Psoas muscle (tissue), 8 donors: ENCODE measurements around the gene CRB1. TPM values are rescaled to one million over a fixed set of nuclear protein-coding genes. Genes with fewer than 3 reads are reported as not detected.

ENCODE experiments used
- ATAC-seq, 4 donors: fragments of 200-7000 bp; cut with Tn5 transposase; one replicate each; pipeline ENCODE4 v1.9.1; 2020; ENCODE audit warnings: moderate library complexity in 3 of 4, mild to moderate bottlenecking in 2 of 4
- DNase-seq, 2 donors: peaks; one replicate each; pipeline ENCODE4 v3.0.0-alpha.2; 2020
- H3K27ac ChIP-seq: fragments of 200-600 bp; one replicate; pipeline ENCODE4 v1.8.0; 2022
- H3K27me3 ChIP-seq, 3 donors: fragments of 200-600 bp in 1 of 3; one replicate each; pipeline versions ENCODE4 v1.6.1 to v1.8.0; 2013 to 2022; ENCODE audit warnings: low read length in 2 of 3, mild to moderate bottlenecking in 2 of 3, moderate library complexity in 1 of 3; ENCODE audit not compliant: insufficient read depth in 3 of 3
- H3K36me3 ChIP-seq, 2 donors: fragments of 200-600 bp in 1 of 2; one replicate each; pipeline versions ENCODE4 v1.6.1 to v1.8.0; 2013 to 2022; ENCODE audit warnings: low read depth in 1 of 2, mild to moderate bottlenecking in 1 of 2, moderate library complexity in 1 of 2; ENCODE audit not compliant: insufficient read depth in 1 of 2
- H3K4me1 ChIP-seq: fragments of 200-600 bp; one replicate; pipeline ENCODE4 v1.8.0; 2022
- H3K4me3 ChIP-seq: fragments of 200-600 bp; one replicate; pipeline ENCODE4 v1.8.0; 2022; ENCODE audit warnings: mild to moderate bottlenecking
- H3K9me3 ChIP-seq: fragments of 200-600 bp; one replicate; pipeline ENCODE4 v1.8.0; 2022
- WGBS, 3 donors: extraction: QIAGEN DNeasy Blood & Tissue Kit; methylation state at CpG; one replicate each; pipeline versions ENCODE4 v1.1.6 to v1.1.7; 2013; 5-methylcytosine and 5-hydroxymethylcytosine counted together
- intact Hi-C, 2 donors: fragments of 100-400 bp; cut with DNase I; formaldehyde crosslinking; loops; one replicate each; pipeline versions ENCODE4 v1.11.0 to v1.14.2; 2022
- polyA plus RNA-seq, 3 donors: library from polyadenylated mRNA; stranded (reverse); fragments of 200-250 nt; gene quantifications; one replicate each; pipeline ENCODE4 v1.2.3, GENCODE V29; 2013
- total RNA-seq, 4 donors: library from RNA; stranded (reverse); fragmentation: NEBNext Ultra II Directional in 2 of 4; extraction: Animal tissue kit (Norgen Biotek cat#: 25700) in 2 of 4; gene quantifications; one replicate each; pipeline versions ENCODE4 v1.2.1 to v1.2.4, GENCODE V29; 2021 to 2023
- TF ChIP-seq, protein P1 (sequence below): fragments of 200-600 bp; IDR thresholded peaks from one replicate; pipeline ENCODE4 v1.8.0; 2022; ENCODE audit warnings: antibody characterized with exemption
- donor health status: healthy with polysubstance abuse.
- donor health status: DM: no; HTN: no; CAD: no; lungs with moderate emphysema.
- donor health status: Bipolar disorder and iron deficiency.
- donor health status: healthy.
- donor health status: DM: yes; HTN: yes; CAD: no.
- donor health status: DM: no; HTN: no; CAD: no.
- donor health status: DM: no; HTN: no; CAD: no.
- donor health status: DM: yes; HTN: yes; CAD: no.

The CRB1 gene
- total and polyA plus RNA-seq, 7 donors, result 0.06 to 1.3 (median 0.77) TPM

DNA sequence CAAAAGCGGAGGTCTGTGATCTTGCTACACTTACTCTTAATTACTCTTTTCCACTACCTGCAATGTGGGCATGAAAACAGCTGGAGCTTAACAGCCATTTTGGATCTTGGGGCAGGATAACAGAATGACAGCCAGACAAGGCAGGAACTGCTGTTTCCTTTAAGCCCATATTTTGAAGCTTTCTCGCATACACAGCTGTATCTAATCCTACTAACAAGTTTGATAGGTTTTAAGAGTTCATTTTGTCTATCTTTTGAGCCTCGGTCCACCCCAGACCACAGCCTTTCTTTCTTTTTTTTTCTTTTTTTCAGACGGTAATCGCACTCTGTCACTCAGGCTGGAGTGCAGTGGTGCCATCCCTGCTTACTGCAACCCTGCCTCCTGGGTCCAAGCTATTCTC is 42.4 kb upstream of the CRB1 start:
- no peaks in the 10 kb centered on the region for H3K4me1 ChIP-seq
- H3K27me3 ChIP-seq, result no peaks in the 10 kb centered on the region
- intact Hi-C loops, result no loop called here
- H3K27ac ChIP-seq, result no peak overlapping the region
- ATAC-seq (no peak), DNase-seq (no peak)
- 75 to 78% (median 77%) methylated on average over 5 of the region's 5 CpGs for WGBS, 3 donors
- TF ChIP-seq, protein P1, sequence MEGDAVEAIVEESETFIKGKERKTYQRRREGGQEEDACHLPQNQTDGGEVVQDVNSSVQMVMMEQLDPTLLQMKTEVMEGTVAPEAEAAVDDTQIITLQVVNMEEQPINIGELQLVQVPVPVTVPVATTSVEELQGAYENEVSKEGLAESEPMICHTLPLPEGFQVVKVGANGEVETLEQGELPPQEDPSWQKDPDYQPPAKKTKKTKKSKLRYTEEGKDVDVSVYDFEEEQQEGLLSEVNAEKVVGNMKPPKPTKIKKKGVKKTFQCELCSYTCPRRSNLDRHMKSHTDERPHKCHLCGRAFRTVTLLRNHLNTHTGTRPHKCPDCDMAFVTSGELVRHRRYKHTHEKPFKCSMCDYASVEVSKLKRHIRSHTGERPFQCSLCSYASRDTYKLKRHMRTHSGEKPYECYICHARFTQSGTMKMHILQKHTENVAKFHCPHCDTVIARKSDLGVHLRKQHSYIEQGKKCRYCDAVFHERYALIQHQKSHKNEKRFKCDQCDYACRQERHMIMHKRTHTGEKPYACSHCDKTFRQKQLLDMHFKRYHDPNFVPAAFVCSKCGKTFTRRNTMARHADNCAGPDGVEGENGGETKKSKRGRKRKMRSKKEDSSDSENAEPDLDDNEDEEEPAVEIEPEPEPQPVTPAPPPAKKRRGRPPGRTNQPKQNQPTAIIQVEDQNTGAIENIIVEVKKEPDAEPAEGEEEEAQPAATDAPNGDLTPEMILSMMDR, result no peak
- no peaks in the 10 kb centered on the region for H3K36me3 ChIP-seq
- H3K9me3 ChIP-seq, result no peaks in the 10 kb centered on the region
- no peak overlapping the region for H3K4me3 ChIP-seq

DNA sequence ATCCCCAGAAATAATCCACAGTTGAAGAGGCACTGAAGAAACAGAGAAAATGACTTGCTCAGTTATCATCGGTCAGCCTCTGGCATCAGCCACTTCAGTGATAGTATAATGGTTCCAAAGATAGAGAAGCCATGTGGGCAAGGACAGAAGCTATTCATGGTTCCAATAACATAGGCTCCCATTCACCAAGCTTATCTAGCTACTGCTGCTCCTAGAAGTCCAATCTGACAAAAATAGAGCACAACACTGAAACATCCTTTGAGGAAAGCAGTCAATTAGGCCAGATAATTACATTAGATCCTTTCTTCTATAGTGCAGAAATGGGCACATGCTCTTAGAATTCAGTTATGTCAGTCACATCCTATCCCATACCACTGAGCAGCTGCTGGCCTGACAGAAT is 33.5 kb upstream of the CRB1 start:
- H3K36me3 ChIP-seq, result no peaks in the 10 kb centered on the region
- TF ChIP-seq, protein P1, result no peak
- 72 to 81% (median 75%) methylated on average over 1 of the region's 1 CpG for WGBS, 3 donors
- no peaks in the 10 kb centered on the region for H3K27me3 ChIP-seq
- H3K4me1 ChIP-seq, result no peaks in the 10 kb centered on the region
- intact Hi-C loops, result no loop called here
- DNase-seq, result no peak
- no peaks in the 10 kb centered on the region for H3K9me3 ChIP-seq
- H3K27ac ChIP-seq, result no peak overlapping the region
- ATAC-seq, result no peak
- no peak overlapping the region for H3K4me3 ChIP-seq

DNA sequence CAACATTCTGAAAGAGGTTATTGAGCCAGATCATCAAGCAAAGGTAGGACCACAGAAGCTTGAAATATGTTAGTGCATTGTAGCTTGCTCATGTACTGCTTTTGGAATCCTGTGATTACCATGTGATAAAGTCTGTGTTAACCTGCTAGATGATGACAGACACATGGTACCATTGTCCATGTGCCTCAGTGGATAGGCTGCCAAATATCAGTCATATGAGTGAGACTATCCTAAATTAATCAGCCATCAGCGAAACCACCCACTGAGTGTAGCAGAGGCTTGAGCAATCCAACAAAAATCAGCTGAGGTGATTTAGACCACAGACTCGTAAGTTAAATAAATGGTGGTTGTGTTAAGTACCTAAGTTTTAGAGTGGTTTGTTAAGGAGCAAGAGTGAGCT is 32.7 kb upstream of the CRB1 start:
- H3K4me1 ChIP-seq, result no peaks in the 10 kb centered on the region
- H3K36me3 ChIP-seq, result no peaks in the 10 kb centered on the region
- ATAC-seq (peak in 1 of 4 donors; percentile 53), DNase-seq (no peak)
- H3K27me3 ChIP-seq, result no peaks in the 10 kb centered on the region
- H3K27ac ChIP-seq, result no peak overlapping the region
- TF ChIP-seq, protein P1, result no peak
- no peak overlapping the region for H3K4me3 ChIP-seq
- H3K9me3 ChIP-seq, result no peaks in the 10 kb centered on the region
- WGBS, 3 donors, result 87 to 97% (median 91%) methylated on average over 2 of the region's 2 CpGs
- intact Hi-C loops, result no loop called here

DNA sequence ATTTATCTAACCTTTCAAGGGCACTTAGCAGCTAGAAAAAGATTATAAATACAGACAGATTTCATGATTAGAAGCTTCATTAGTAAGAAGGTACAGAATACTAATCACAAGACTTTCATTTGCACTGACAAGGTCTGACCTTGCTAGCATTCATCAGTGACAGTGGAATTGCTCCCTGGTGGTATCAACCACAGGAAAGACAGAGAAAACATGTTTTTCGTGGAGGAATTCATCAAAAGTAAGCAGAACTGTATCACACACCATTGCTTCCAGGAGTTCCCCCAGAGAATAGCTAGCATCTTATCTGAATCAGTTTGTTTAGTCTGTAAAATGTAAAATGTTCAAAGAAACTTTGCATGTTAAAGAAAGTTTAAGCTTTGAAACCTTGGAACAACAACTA is 20.6 kb upstream of the CRB1 start:
- no peak for DNase-seq

DNA sequence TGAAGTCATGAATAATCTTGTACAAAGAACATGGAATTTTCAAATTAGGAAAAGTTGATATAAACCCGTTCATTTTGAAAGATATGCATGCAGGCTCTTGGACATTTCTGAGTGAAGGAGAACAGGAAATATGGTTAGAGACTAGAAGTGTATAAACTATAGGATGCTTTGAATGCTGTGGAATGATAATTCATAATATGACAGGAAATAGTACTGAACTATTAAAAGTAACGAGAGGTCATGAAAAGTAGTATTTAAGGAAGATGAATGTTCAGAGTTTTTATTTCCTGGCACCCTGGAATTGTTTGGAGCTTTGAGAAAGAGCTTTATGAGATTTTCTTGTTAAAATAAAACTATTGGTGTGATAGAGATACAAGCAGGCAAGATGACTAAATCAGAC is 18.7 kb upstream of the CRB1 start:
- Histone ChIP-seq H3K36me3 (no peaks in the 10 kb centered on the region), H3K4me3 (no peak overlapping the region), H3K4me1 (no peaks in the 10 kb centered on the region), H3K27ac (no peak overlapping the region), H3K9me3 (no peaks in the 10 kb centered on the region), H3K27me3 (no peaks in the 10 kb centered on the region)
- DNase-seq, result no peak
- TF ChIP-seq, protein P1, result no peak
- 53 to 60% (median 55%) methylated on average over 2 of the region's 2 CpGs for WGBS, 3 donors
- ATAC-seq, result no peak
- intact Hi-C loops, result no loop called here

More for the DNA sequence above, 20.6 kb upstream of the CRB1 start:
- WGBS, 3 donors, result 30 to 34% (median 32%) methylated on average over 1 of the region's 1 CpG
- H3K4me3 ChIP-seq, result no peak overlapping the region
- intact Hi-C loops, result no loop called here
- H3K4me1 ChIP-seq, result no peaks in the 10 kb centered on the region
- H3K36me3 ChIP-seq, result no peaks in the 10 kb centered on the region
- no peaks in the 10 kb centered on the region for H3K27me3 ChIP-seq
- no peaks in the 10 kb centered on the region for H3K9me3 ChIP-seq
- TF ChIP-seq, protein P1, result no peak
- no peak overlapping the region for H3K27ac ChIP-seq
- no peak for ATAC-seq
